Measurements from ENCODE around the gene PLA1A.

DNA sequence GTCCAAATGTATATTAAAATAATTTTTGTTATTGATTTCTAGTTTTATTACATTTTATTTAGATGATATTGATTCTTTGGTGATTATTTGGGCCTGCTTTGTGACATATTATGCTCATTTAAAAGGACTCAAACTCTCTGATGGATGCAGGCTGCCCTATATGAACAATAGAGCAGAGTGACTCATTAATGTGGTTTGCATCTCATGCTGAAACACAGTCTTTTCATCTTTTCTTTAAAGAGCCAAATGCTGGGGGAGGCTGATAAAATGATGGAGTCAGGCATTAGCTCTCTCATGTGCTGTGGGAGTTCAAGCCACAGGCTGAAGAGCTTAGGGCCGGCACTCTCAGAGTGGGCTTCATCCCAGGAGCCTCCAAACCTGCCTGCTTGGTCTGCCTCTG lies 7.2 kb downstream of the PLA1A start:
- TF ChIP-seq POLR2A (IDR thresholded peaks at IDR 0.05) (no peak), CTCF (IDR thresholded peaks at IDR 0.05) (no peak)
